GM12878 (cell line): ENCODE data around the gene LIMD2. TPM values are rescaled to one million over a fixed set of nuclear protein-coding genes. Genes with fewer than 3 reads are reported as not detected.

ENCODE experiments used
- ATAC-seq: fragments of 200-7000 bp; cut with Tn5 transposase; 3 replicates; pipeline ENCODE4 v1.9.1; 2020; ENCODE audit warnings: mild to moderate bottlenecking, moderate library complexity
- BruUV-seq: library from RNA; stranded (reverse); fragments of 400-500 nt; replicated peaks from 2 replicates; lab custom pipeline; 2021; lab: Mats Ljungman, UMichigan
- CTCF ChIA-PET: fragments of 300-600 bp; sonication (Branson Sonifier 250); formaldehyde crosslinking; extraction: SDS; loops from one replicate; lab custom pipeline; 2021; ENCODE audit warnings: inconsistent platforms; lab: Yijun Ruan, JAX
- POLR2A ChIA-PET: fragments of 350-600 bp; formaldehyde crosslinking; extraction: SDS; loops from one replicate; lab custom pipeline; 2021; ENCODE audit warnings: inconsistent platforms; lab: Charles Lee
- RAD21 ChIA-PET: fragments of 300-600 bp; sonication (Branson Sonifier 250); formaldehyde crosslinking; loops from one replicate; lab custom pipeline; 2023; ENCODE audit warnings: antibody characterized with exemption; ENCODE audit not compliant: unreplicated experiment; lab: Charles Lee
- SMC1A ChIA-PET: fragments of 300-600 bp; sonication (Branson Sonifier 250); formaldehyde crosslinking; loops from one replicate; lab custom pipeline; 2023; ENCODE audit not compliant: unreplicated experiment, uncharacterized antibody; lab: Charles Lee
- DNase-seq: peaks from one replicate; pipeline ENCODE4 v3.0.0-alpha.2; 2011; ENCODE audit warnings: low read depth, low spot score
- FAIRE-seq: peaks from 3 replicates; lab custom pipeline; 2011; peaks lifted over from hg19 to GRCh38; lab: Jason Lieb, UNC
- H2AFZ ChIP-seq: 2 replicates; pipeline ENCODE4 v1.6.0; 2011; ENCODE audit warnings: low read depth, low read length, control low read depth; ENCODE audit not compliant: control insufficient read depth
- H3K27ac ChIP-seq: 2 replicates; pipeline ENCODE4 v1.5.1; 2011; ENCODE audit warnings: control low read depth; ENCODE audit not compliant: control insufficient read depth, insufficient read depth
- H3K27me3 ChIP-seq, 2 experiments: replicated peaks in 1 of 2; 2 replicates each; pipeline versions ENCODE4 v1.6.0 to v1.6.1; 2011; ENCODE audit warnings: low read length in 1 of 2; ENCODE audit not compliant: control insufficient read depth in 2 of 2, insufficient read depth in 2 of 2
- H3K36me3 ChIP-seq, 2 experiments: 2 replicates each; pipeline ENCODE4 v1.5.1; 2011; ENCODE audit warnings: low read length in 1 of 2; ENCODE audit not compliant: control insufficient read depth in 2 of 2, insufficient read depth in 2 of 2
- H3K4me1 ChIP-seq: 2 replicates; pipeline ENCODE4 v1.6.1; 2011; ENCODE audit warnings: mild to moderate bottlenecking, low read length, moderate library complexity, mixed read lengths; ENCODE audit not compliant: control insufficient read depth, insufficient read depth
- H3K4me2 ChIP-seq: 2 replicates; pipeline ENCODE4 v1.6.0; 2011; ENCODE audit warnings: control low read depth; ENCODE audit not compliant: control insufficient read depth, insufficient read depth
- H3K4me3 ChIP-seq: fragments of 200-600 bp; sonication (generic); 2 replicates; pipeline ENCODE4 v1.5.1; 2016
- H3K79me2 ChIP-seq: 2 replicates; pipeline ENCODE4 v1.6.0; 2011; ENCODE audit warnings: low read length; ENCODE audit not compliant: control insufficient read depth, insufficient read depth
- H3K9ac ChIP-seq: 2 replicates; pipeline ENCODE4 v1.8.0; 2011; ENCODE audit warnings: low read length, control low read depth, mixed read lengths; ENCODE audit not compliant: control insufficient read depth, insufficient read depth
- H3K9me3 ChIP-seq: replicated peaks from 3 replicates; pipeline ENCODE4 v1.5.1; 2011; ENCODE audit warnings: mild to moderate bottlenecking, low read length; ENCODE audit not compliant: control insufficient read depth, insufficient read depth
- H4K20me1 ChIP-seq: 2 replicates; pipeline ENCODE4 v1.6.0; 2011; ENCODE audit not compliant: control insufficient read depth, insufficient read depth
- BMI1 ChIP-seq: fragments of 450-650 bp; IDR thresholded peaks from 2 replicates; pipeline ENCODE4 v1.6.1; 2016; ENCODE audit warnings: mild to moderate bottlenecking, moderate library complexity, borderline replicate concordance
- CREM ChIP-seq: IDR thresholded peaks from 2 replicates; pipeline ENCODE4 v1.6.1; 2014; ENCODE audit warnings: antibody characterized with exemption, low read depth
- DPF2 ChIP-seq: fragments of 450-650 bp; IDR thresholded peaks from 2 replicates; pipeline ENCODE4 v1.6.1; 2017; ENCODE audit warnings: mild to moderate bottlenecking
- EGR1 ChIP-seq, 2 experiments: IDR thresholded peaks; 1 replicate in 1 of 2; 2 replicates in 1 of 2; pipeline ENCODE4 v1.6.1; 2011 to 2012; ENCODE audit warnings: low read depth in 2 of 2, low read length in 2 of 2, borderline replicate concordance in 1 of 2, mild to moderate bottlenecking in 1 of 2, moderate library complexity in 1 of 2
- ETV6 ChIP-seq, 2 experiments: fragments of 450-650 bp in 1 of 2; IDR thresholded peaks in 1 of 2; conservative IDR thresholded peaks in 1 of 2; 2 replicates each; pipeline ENCODE4 v1.6.1; 2014; ENCODE audit warnings: antibody characterized with exemption in 1 of 2, borderline replicate concordance in 1 of 2, low read depth in 1 of 2, mild to moderate bottlenecking in 1 of 2, moderate library complexity in 1 of 2
- MEF2A ChIP-seq: IDR thresholded peaks from 2 replicates; pipeline ENCODE4 v1.6.1; 2011; ENCODE audit warnings: low read depth, mild to moderate bottlenecking, low read length, moderate library complexity; ENCODE audit not compliant: insufficient read depth
- MXI1 ChIP-seq: fragments of 150-350 bp; IDR thresholded peaks from 2 replicates; pipeline ENCODE4 v1.6.1; 2011; ENCODE audit warnings: low read depth, mild to moderate bottlenecking, inconsistent platforms, low read length, improper control_type of control experiment
- MYB ChIP-seq: fragments of 150-350 bp; IDR thresholded peaks from 2 replicates; pipeline ENCODE4 v1.6.1; 2014; ENCODE audit warnings: mild to moderate bottlenecking, low read depth, low read length, borderline replicate concordance
- PAX5 ChIP-seq: IDR thresholded peaks from 2 replicates; pipeline ENCODE4 v1.6.1; 2011; ENCODE audit warnings: low read depth, low read length, borderline replicate concordance
- PBX3 ChIP-seq: IDR thresholded peaks from 2 replicates; pipeline ENCODE4 v1.6.1; 2011; ENCODE audit warnings: mild to moderate bottlenecking, low read depth, low read length, moderate library complexity; ENCODE audit not compliant: insufficient replicate concordance
- POLR2AphosphoS5 ChIP-seq: IDR thresholded peaks from 2 replicates; pipeline ENCODE4 v1.6.1; 2011; ENCODE audit warnings: mild to moderate bottlenecking, low read length, inconsistent platforms
- RAD51 ChIP-seq: fragments of 450-650 bp; IDR thresholded peaks from 2 replicates; pipeline ENCODE4 v1.6.1; 2016; ENCODE audit warnings: moderate library complexity, mild to moderate bottlenecking, inconsistent platforms
- SMARCA5 ChIP-seq: fragments of 450-650 bp; IDR thresholded peaks from 2 replicates; pipeline ENCODE4 v1.6.1; 2017; ENCODE audit warnings: mild to moderate bottlenecking
- SPI1 ChIP-seq: IDR thresholded peaks from 2 replicates; pipeline ENCODE4 v1.6.1; 2011; ENCODE audit warnings: low read depth, mild to moderate bottlenecking, low read length, moderate library complexity, borderline replicate concordance; ENCODE audit not compliant: insufficient read depth
- SRF ChIP-seq, 2 experiments: IDR thresholded peaks; 2 replicates each; pipeline ENCODE4 v1.6.1; 2011; ENCODE audit warnings: low read depth in 2 of 2, low read length in 2 of 2, mild to moderate bottlenecking in 1 of 2, moderate library complexity in 1 of 2
- ZNF24 ChIP-seq: fragments of 450-650 bp; IDR thresholded peaks from 2 replicates; pipeline ENCODE4 v1.6.1; 2017; ENCODE audit warnings: antibody characterized with exemption, mild to moderate bottlenecking
- WGBS: methylation state at CpG from one replicate; pipeline ENCODE4 v1.1.6; 2016; ENCODE audit warnings: low lambda C conversion rate; ENCODE audit not compliant: insufficient replicate concordance, insufficient coverage; ENCODE audit errors: missing lambda C conversion rate; 5-methylcytosine and 5-hydroxymethylcytosine counted together
- in situ Hi-C: fragments of 300-500 bp; cut with MboI; formaldehyde crosslinking; loops from 9 replicates; pipeline ENCODE4 v1.14.3; 2018; ENCODE audit warnings: mixed read lengths
- intact Hi-C: fragments of 100-400 bp; cut with micrococcal nuclease; formaldehyde crosslinking; loops from one replicate; pipeline ENCODE4 v1.14.2; 2022; ENCODE audit not compliant: unreplicated experiment
- polyA plus RNA-seq, 11 experiments: library from polyadenylated mRNA; depleted of rRNA in 4 of 11; unstranded in 6 of 11; stranded (reverse) in 5 of 11; fragments of >200 nt; fragmentation: Nextera tagmentation in 4 of 11; fragmentation: Illumina TruSeq in 1 of 11; extraction: Ambion mirVana in 4 of 11; extraction: Trizol in 1 of 11; gene quantifications; 1 replicate in 1 of 11; 2 replicates in 10 of 11; pipeline versions ENCODE4 v1.2.1 to v1.2.3, GENCODE V29; 2011 to 2016; ENCODE audit warnings: inconsistent platforms in 2 of 11, missing spikeins in 2 of 11, low read depth in 1 of 11
- total RNA-seq, 4 experiments: library from RNA; depleted of rRNA in 3 of 4; stranded (reverse); fragments of >200 nt in 3 of 4; fragmentation: Illumina TruSeq in 1 of 4; extraction: Trizol in 1 of 4; gene quantifications; 2 replicates each; pipeline versions ENCODE4 v1.2.1 to v1.2.3, GENCODE V29; 2013 to 2021
- TF ChIP-seq, protein P1 (sequence below): IDR thresholded peaks from 2 replicates; pipeline ENCODE4 v1.6.1; 2012; ENCODE audit warnings: mild to moderate bottlenecking, low read depth, low read length

Gene LIMD2
- total and polyA plus RNA-seq, 10 of the 15 experiments (the other 5 are each of a cell fraction or from before 2014, with no cell fraction given): 1.1 to 339 (median 181) TPM

DNA sequence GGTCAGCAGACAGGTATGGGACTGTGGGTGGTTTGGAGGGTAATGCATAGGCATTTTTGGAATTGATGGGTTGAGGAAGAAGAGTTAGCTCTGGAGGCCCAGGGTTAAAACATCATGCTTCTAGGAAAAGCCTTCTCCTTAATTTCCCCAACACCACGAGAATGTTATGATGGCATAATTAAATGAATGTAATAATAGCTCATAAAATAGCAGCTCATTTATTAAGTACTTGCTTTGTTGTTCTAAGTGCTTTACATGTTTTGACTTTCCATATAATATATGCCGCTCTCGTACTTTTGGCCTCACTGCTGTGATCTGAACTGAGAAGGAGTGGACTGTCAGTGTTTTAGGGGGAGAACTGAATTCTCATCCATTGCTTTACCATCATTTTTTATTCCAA is 14.3 kb downstream of the LIMD2 start:
- Histone ChIP-seq H3K9ac (no peak overlapping the region), H2AFZ (no peak overlapping the region), H3K9me3 (no peaks in the 10 kb centered on the region), H3K4me3 (no peak overlapping the region), H3K4me2 (no peak overlapping the region), H3K36me3 (peaks cover 8% of the 10 kb centered on the region in 2 experiments), H3K27me3 (no peaks in the 10 kb centered on the region), H3K4me1 (no peaks in the 10 kb centered on the region), H3K79me2 (no peaks in the 10 kb centered on the region), H4K20me1 (no peaks in the 10 kb centered on the region), H3K27ac (no peak overlapping the region)
- intact Hi-C loops (no loop called here), in situ Hi-C loops (no loop called here)
- 97% methylated on average over 3 of the region's 3 CpGs for WGBS
- ChIA-PET CTCF (interaction anchor here (0.9 to 2.7 kb wide), 2 partner anchors 12 to 25 kb away, joined by 3 to 6 read pairs; no protein-coding TSS in a partner anchor), POLR2A (interaction anchor here (0.6 to 1.6 kb wide), 3 partner anchors 8 to 134 kb away, joined by 3 to 7 read pairs (median 4); no protein-coding TSS in a partner anchor), RAD21 (interaction anchor here (1.1 to 1.5 kb wide), 3 partner anchors 13 to 74 kb away, joined by 3 to 4 read pairs (median 3); no protein-coding TSS in a partner anchor), SMC1A (interaction anchor here (1.1 to 1.5 kb wide), 3 partner anchors 8 to 64 kb away, joined by 5 to 9 read pairs (median 5); partner anchors contain the start of gene MAP3K3)
- FAIRE-seq: no peak
- BruUV-seq: no TSS peak
- no peak for ATAC-seq
- DNase-seq: no peak
- TF ChIP-seq POLR2AphosphoS5 (no peak), PAX5 (no peak), ZNF24 (no peak), EGR1 (IDR thresholded peaks at IDR 0.05; ENCODE audit: borderline replicate concordance in 1 of 2, low read depth in 2 of 2, low read length in 2 of 2) (no peak), MXI1 (no peak), RAD51 (no peak), MYB (no peak), CREM (no peak), PBX3 (no peak), ETV6 (conservative IDR thresholded peaks at IDR 0.05 in 1 of 2, IDR thresholded peaks at IDR 0.05 in 1 of 2; ENCODE audit: borderline replicate concordance in 1 of 2, low read depth in 1 of 2) (no peak), SPI1 (no peak), SMARCA5 (no peak), BMI1 (no peak), SRF (IDR thresholded peaks at IDR 0.05; ENCODE audit: low read depth in 2 of 2, low read length in 2 of 2) (no peak), MEF2A (no peak), DPF2 (no peak)
- TF ChIP-seq, protein P1, sequence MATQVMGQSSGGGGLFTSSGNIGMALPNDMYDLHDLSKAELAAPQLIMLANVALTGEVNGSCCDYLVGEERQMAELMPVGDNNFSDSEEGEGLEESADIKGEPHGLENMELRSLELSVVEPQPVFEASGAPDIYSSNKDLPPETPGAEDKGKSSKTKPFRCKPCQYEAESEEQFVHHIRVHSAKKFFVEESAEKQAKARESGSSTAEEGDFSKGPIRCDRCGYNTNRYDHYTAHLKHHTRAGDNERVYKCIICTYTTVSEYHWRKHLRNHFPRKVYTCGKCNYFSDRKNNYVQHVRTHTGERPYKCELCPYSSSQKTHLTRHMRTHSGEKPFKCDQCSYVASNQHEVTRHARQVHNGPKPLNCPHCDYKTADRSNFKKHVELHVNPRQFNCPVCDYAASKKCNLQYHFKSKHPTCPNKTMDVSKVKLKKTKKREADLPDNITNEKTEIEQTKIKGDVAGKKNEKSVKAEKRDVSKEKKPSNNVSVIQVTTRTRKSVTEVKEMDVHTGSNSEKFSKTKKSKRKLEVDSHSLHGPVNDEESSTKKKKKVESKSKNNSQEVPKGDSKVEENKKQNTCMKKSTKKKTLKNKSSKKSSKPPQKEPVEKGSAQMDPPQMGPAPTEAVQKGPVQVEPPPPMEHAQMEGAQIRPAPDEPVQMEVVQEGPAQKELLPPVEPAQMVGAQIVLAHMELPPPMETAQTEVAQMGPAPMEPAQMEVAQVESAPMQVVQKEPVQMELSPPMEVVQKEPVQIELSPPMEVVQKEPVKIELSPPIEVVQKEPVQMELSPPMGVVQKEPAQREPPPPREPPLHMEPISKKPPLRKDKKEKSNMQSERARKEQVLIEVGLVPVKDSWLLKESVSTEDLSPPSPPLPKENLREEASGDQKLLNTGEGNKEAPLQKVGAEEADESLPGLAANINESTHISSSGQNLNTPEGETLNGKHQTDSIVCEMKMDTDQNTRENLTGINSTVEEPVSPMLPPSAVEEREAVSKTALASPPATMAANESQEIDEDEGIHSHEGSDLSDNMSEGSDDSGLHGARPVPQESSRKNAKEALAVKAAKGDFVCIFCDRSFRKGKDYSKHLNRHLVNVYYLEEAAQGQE: no peak
